Endodermal cell (in vitro differentiated cells): ENCODE measurements around the gene KLHL26. TPM values are rescaled to one million over a fixed set of nuclear protein-coding genes. Genes with fewer than 3 reads are reported as not detected.

Source experiments
- DNase-seq: peaks from one replicate; pipeline ENCODE4 v3.0.0-alpha.2; 2017
- H3K27ac ChIP-seq: 2 replicates; pipeline ENCODE4 v1.5.1; 2013; ENCODE audit warnings: mild to moderate bottlenecking, low read depth, low read length, moderate library complexity
- H3K27me3 ChIP-seq: 2 replicates; pipeline ENCODE4 v1.6.1; 2013; ENCODE audit warnings: mild to moderate bottlenecking, low read length, moderate library complexity; ENCODE audit not compliant: insufficient read depth, control insufficient read depth, poor library complexity, severe bottlenecking
- H3K36me3 ChIP-seq: 2 replicates; pipeline ENCODE4 v1.7.0; 2013; ENCODE audit warnings: mild to moderate bottlenecking, low read length, moderate library complexity; ENCODE audit not compliant: control insufficient read depth, insufficient read depth
- H3K4me1 ChIP-seq: one replicate; pipeline ENCODE4 v1.7.0; 2013; ENCODE audit warnings: low read length; ENCODE audit not compliant: control insufficient read depth, insufficient read depth
- H3K4me3 ChIP-seq: 2 replicates; pipeline ENCODE4 v1.5.1; 2013; ENCODE audit warnings: mild to moderate bottlenecking, low read length, moderate library complexity
- H3K9ac ChIP-seq: 2 replicates; pipeline ENCODE4 v1.6.1; 2013; ENCODE audit warnings: mild to moderate bottlenecking, low read length, moderate library complexity; ENCODE audit not compliant: poor library complexity, severe bottlenecking; ENCODE audit errors: extremely low read depth
- H3K9me3 ChIP-seq: 2 replicates; pipeline ENCODE4 v1.6.1; 2013; ENCODE audit warnings: mild to moderate bottlenecking, low read length, moderate library complexity; ENCODE audit not compliant: control insufficient read depth
- H3K27ac Mint-ChIP-seq: 2 replicates; pipeline ENCODE4 v1.8.0; 2020; ENCODE audit warnings: mixed read lengths
- H3K27me3 Mint-ChIP-seq: 2 replicates; pipeline ENCODE4 v1.8.0; 2021; ENCODE audit warnings: mild to moderate bottlenecking, mixed read lengths; ENCODE audit not compliant: insufficient read depth
- H3K36me3 Mint-ChIP-seq: 2 replicates; pipeline ENCODE4 v1.8.0; 2020; ENCODE audit warnings: low read depth, mixed read lengths
- H3K4me1 Mint-ChIP-seq: 2 replicates; pipeline ENCODE4 v1.8.0; 2020; ENCODE audit warnings: mixed read lengths
- H3K4me3 Mint-ChIP-seq: 2 replicates; pipeline ENCODE4 v1.8.0; 2020; ENCODE audit warnings: mild to moderate bottlenecking, moderate library complexity, mixed read lengths
- H3K9me3 Mint-ChIP-seq: 2 replicates; pipeline ENCODE4 v1.8.0; 2020; ENCODE audit warnings: mild to moderate bottlenecking, mixed read lengths
- CTCF ChIP-seq: fragments of 200-600 bp; sonication (generic); conservative IDR thresholded peaks from 2 replicates; pipeline ENCODE4 v1.5.0; 2021; ENCODE audit warnings: antibody characterized with exemption, mild to moderate bottlenecking
- WGBS, 2 experiments: methylation state at CpG; one replicate each; pipeline versions ENCODE4 v1.1.5 to v1.1.7; 2013; ENCODE audit warnings: missing lambda C conversion rate in 2 of 2, mixed read lengths in 1 of 2; ENCODE audit not compliant: insufficient coverage in 1 of 2, insufficient read length in 1 of 2; 5-methylcytosine and 5-hydroxymethylcytosine counted together
- total RNA-seq, 2 donors: library from RNA; stranded (reverse); fragmentation: NEBNext Ultra II Directional in 1 of 2; extraction: Animal tissue kit (Norgen Biotek cat#: 25700) in 1 of 2; gene quantifications; 2 replicates in 1 of 2; 3 replicates in 1 of 2; pipeline ENCODE4 v1.2.1, GENCODE V29; 2021

The KLHL26 gene
- total RNA-seq, 2 donors from 2014 or later, result 9.4 to 11.2 TPM

GRCh38 chr19:18607226-18608101 lies 29.4 kb upstream of the KLHL26 start:
- peaks cover 6% of the 10 kb centered on the region for H3K4me1 ChIP-seq
- H3K4me3 ChIP-seq, result no peak overlapping the region
- no peak overlapping the region for H3K27ac Mint-ChIP-seq

GRCh38 chr19:18608102-18608804 lies 28.6 kb upstream of the KLHL26 start:
- Mint-ChIP-seq H3K4me3 (peak overlapping the region; percentile 37), H3K36me3 (no peaks in the 10 kb centered on the region), H3K4me1 (peaks cover 19% of the 10 kb centered on the region), H3K27ac (no peak overlapping the region), H3K27me3 (peaks cover 82% of the 10 kb centered on the region), H3K9me3 (no peaks in the 10 kb centered on the region)
- no peak for DNase-seq
- 14 to 39% methylated on average over 4 to 5 of the region's 5 CpGs for WGBS, 2 experiments
- Histone ChIP-seq H3K27ac (no peak overlapping the region), H3K4me3 (no peak overlapping the region), H3K27me3 (peaks cover 95% of the 10 kb centered on the region), H3K4me1 (peaks cover 6% of the 10 kb centered on the region), H3K9me3 (no peaks in the 10 kb centered on the region), H3K36me3 (no peaks in the 10 kb centered on the region), H3K9ac (no peak overlapping the region)
- TF ChIP-seq CTCF, result no peak

More at GRCh38 chr19:18607226-18608101, 29.4 kb upstream of the KLHL26 start:
- Mint-ChIP-seq H3K9me3 (no peaks in the 10 kb centered on the region), H3K27me3 (peaks cover 81% of the 10 kb centered on the region), H3K4me1 (peaks cover 19% of the 10 kb centered on the region), H3K4me3 (peak overlapping the region; percentile 37), H3K36me3 (no peaks in the 10 kb centered on the region)
- peaks cover 95% of the 10 kb centered on the region for H3K27me3 ChIP-seq
- H3K27ac ChIP-seq, result no peak overlapping the region
- no peaks in the 10 kb centered on the region for H3K9me3 ChIP-seq
- H3K36me3 ChIP-seq, result no peaks in the 10 kb centered on the region
- DNase-seq, result peak; percentile 71
- WGBS, 2 experiments, result 4 to 5% methylated on average over 4 to 67 of the region's 68 CpGs
- TF ChIP-seq CTCF, result no peak
- H3K9ac ChIP-seq, result no peak overlapping the region

- Histone ChIP-seq H3K9me3 (no peaks in the 10 kb centered on the region), H3K4me3 (no peak overlapping the region), H3K36me3 (no peaks in the 10 kb centered on the region), H3K4me1 (peaks cover 6% of the 10 kb centered on the region), H3K27me3 (peaks cover 95% of the 10 kb centered on the region), H3K9ac (no peak overlapping the region), H3K27ac (no peak overlapping the region)
- peak overlapping the region; percentile 44 for H3K4me3 Mint-ChIP-seq
- peaks cover 21% of the 10 kb centered on the region for H3K4me1 Mint-ChIP-seq
- no peaks in the 10 kb centered on the region for H3K36me3 Mint-ChIP-seq
- no peak for DNase-seq
- WGBS, 2 experiments, result 34 to 46% methylated on average over 8 to 9 of the region's 9 CpGs
- H3K27ac Mint-ChIP-seq, result no peak overlapping the region
- TF ChIP-seq CTCF, result no peak
- H3K27me3 Mint-ChIP-seq, result peaks cover 86% of the 10 kb centered on the region
- no peaks in the 10 kb centered on the region for H3K9me3 Mint-ChIP-seq
Measured at GRCh38 chr19:18608805-18609716, 27.8 kb upstream of the KLHL26 start.
